ENCODE measurements around the gene MYO7A.

- TF ChIP-seq CTCF (IDR thresholded peaks at IDR 0.05; ENCODE audit: low read depth, low read length, poor library complexity, severe bottlenecking) (no peak), EZH2phosphoT487 (IDR thresholded peaks at IDR 0.05; ENCODE audit: borderline replicate concordance, low read length) (no peak)
These were observed 24.8 kb downstream of the MYO7A start for GRCh38 chr11:77152846-77153245.
